Measurements from ENCODE around the gene CGB8.

DNA sequence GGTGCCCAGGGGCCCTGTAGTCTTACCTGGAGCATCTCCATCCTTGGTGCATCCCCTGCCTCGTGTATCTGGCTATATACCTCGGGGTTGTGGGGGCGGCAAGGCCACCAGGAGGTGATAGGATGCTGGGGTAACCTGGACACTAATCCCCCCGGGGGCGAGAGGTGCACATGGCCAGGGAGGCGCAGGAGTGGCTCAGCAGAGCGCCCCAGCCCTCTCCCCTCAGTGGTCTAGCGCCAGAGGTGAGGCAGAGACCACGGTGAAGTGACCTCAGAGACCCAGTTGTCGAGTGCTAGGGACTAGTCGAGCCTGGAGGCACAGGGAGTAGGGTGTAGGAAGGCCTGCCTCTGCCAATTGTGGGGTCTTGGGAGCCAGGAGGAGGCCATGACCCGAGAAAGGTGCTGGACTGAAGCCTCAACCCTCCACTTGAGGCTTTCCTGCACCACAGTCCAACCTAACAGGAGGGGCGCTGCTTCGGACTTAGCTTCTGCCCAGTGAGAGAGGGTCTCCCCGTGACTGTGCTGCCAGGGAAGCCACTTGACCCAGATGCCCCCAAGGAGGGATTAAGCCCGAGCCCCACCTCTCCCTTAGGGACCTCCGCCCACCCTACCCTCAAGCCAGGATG, 31.8 kb downstream of the CGB8 start, which contains the start of gene LHB:
- TF ChIP-seq, protein P1, sequence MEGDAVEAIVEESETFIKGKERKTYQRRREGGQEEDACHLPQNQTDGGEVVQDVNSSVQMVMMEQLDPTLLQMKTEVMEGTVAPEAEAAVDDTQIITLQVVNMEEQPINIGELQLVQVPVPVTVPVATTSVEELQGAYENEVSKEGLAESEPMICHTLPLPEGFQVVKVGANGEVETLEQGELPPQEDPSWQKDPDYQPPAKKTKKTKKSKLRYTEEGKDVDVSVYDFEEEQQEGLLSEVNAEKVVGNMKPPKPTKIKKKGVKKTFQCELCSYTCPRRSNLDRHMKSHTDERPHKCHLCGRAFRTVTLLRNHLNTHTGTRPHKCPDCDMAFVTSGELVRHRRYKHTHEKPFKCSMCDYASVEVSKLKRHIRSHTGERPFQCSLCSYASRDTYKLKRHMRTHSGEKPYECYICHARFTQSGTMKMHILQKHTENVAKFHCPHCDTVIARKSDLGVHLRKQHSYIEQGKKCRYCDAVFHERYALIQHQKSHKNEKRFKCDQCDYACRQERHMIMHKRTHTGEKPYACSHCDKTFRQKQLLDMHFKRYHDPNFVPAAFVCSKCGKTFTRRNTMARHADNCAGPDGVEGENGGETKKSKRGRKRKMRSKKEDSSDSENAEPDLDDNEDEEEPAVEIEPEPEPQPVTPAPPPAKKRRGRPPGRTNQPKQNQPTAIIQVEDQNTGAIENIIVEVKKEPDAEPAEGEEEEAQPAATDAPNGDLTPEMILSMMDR (IDR thresholded peaks at IDR 0.05; ENCODE audit: low read depth, low read length, missing input control), result no peak
- TF ChIP-seq RAD21 (IDR thresholded peaks at IDR 0.05) (no peak), TAF1 (conservative IDR thresholded peaks at IDR 0.05) (no peak), JUND (IDR thresholded peaks at IDR 0.05) (no peak), YY1 (IDR thresholded peaks at IDR 0.05) (no peak)

Measured in liver (tissue), 3 donors.